Mesenchymal stem cell (in vitro differentiated cells and primary cell): ENCODE results near the gene CES4A.
"Not testable (repeated sequence)": the region's sequence is repeated elsewhere in the genome, so short reads cannot be mapped to it uniquely, and the experiment has no call there.

ENCODE experiments used
- DNase-seq: peaks from one replicate; pipeline ENCODE4 v3.0.0-alpha.2; 2013
- H2AFZ ChIP-seq: one replicate; pipeline ENCODE4 v1.6.1; 2013; ENCODE audit warnings: low read depth, mild to moderate bottlenecking, control low read depth, inconsistent platforms, low read length, moderate library complexity
- H2AK5ac ChIP-seq: 2 replicates; pipeline ENCODE4 v1.6.1; 2013; ENCODE audit warnings: low read length, moderate library complexity, mild to moderate bottlenecking, inconsistent platforms; ENCODE audit not compliant: severe bottlenecking
- H2BK120ac ChIP-seq: one replicate; pipeline ENCODE4 v1.6.1; 2013; ENCODE audit warnings: low read depth, mild to moderate bottlenecking, inconsistent platforms, low read length, moderate library complexity
- H2BK12ac ChIP-seq, 2 experiments: one replicate each; pipeline ENCODE4 v1.6.1; 2013; ENCODE audit warnings: inconsistent platforms in 2 of 2, low read length in 2 of 2, mild to moderate bottlenecking in 2 of 2, moderate library complexity in 2 of 2, control low read depth in 1 of 2
- H2BK15ac ChIP-seq: one replicate; pipeline ENCODE4 v1.6.1; 2013; ENCODE audit warnings: mild to moderate bottlenecking, low read depth, inconsistent platforms; ENCODE audit not compliant: poor library complexity, severe bottlenecking
- H2BK5ac ChIP-seq: 2 replicates; pipeline ENCODE4 v1.6.1; 2013; ENCODE audit warnings: low read depth, mild to moderate bottlenecking, low read length, control low read depth, inconsistent platforms; ENCODE audit not compliant: poor library complexity, severe bottlenecking
- H3K14ac ChIP-seq, 2 experiments: one replicate each; pipeline ENCODE4 v1.6.1; 2013; ENCODE audit warnings: inconsistent platforms in 2 of 2, low read length in 2 of 2, control low read depth in 1 of 2, mild to moderate bottlenecking in 1 of 2, moderate library complexity in 1 of 2
- H3K18ac ChIP-seq, 2 experiments: one replicate each; pipeline ENCODE4 v1.6.1; 2013; ENCODE audit warnings: inconsistent platforms in 2 of 2, low read length in 2 of 2, control low read depth in 1 of 2, low read depth in 1 of 2, mild to moderate bottlenecking in 1 of 2
- H3K23ac ChIP-seq, 2 experiments: one replicate each; pipeline ENCODE4 v1.6.1; 2013; ENCODE audit warnings: inconsistent platforms in 2 of 2, low read length in 2 of 2, mild to moderate bottlenecking in 2 of 2, moderate library complexity in 2 of 2, control low read depth in 1 of 2
- H3K27ac ChIP-seq: 2 replicates; pipeline ENCODE4 v1.5.1; 2013; ENCODE audit warnings: mild to moderate bottlenecking, moderate library complexity, low read length, control low read depth, inconsistent platforms; ENCODE audit not compliant: poor library complexity, severe bottlenecking
- H3K27me3 ChIP-seq, 2 experiments: 2 replicates each; pipeline versions ENCODE4 v1.6.1 to v1.7.0; 2013; ENCODE audit warnings: low read length in 2 of 2, mild to moderate bottlenecking in 2 of 2, moderate library complexity in 2 of 2, control low read depth in 1 of 2, inconsistent platforms in 1 of 2; ENCODE audit not compliant: control insufficient read depth in 1 of 2, insufficient read depth in 1 of 2
- H3K36me3 ChIP-seq, 2 experiments: 2 replicates each; pipeline versions ENCODE4 v1.6.1 to v1.7.0; 2013; ENCODE audit warnings: low read length in 2 of 2, control low read depth in 1 of 2, inconsistent platforms in 1 of 2, low read depth in 1 of 2, mild to moderate bottlenecking in 1 of 2; ENCODE audit not compliant: insufficient read depth in 2 of 2, control insufficient read depth in 1 of 2
- H3K4ac ChIP-seq, 2 experiments: one replicate each; pipeline ENCODE4 v1.6.1; 2013; ENCODE audit warnings: inconsistent platforms in 2 of 2, low read length in 2 of 2, mild to moderate bottlenecking in 2 of 2, moderate library complexity in 2 of 2, control low read depth in 1 of 2, low read depth in 1 of 2
- H3K4me1 ChIP-seq: 2 replicates; pipeline ENCODE4 v1.6.1; 2013; ENCODE audit warnings: low read depth, low read length, control low read depth; ENCODE audit not compliant: control insufficient read depth, insufficient read depth
- H3K4me2 ChIP-seq: 2 replicates; pipeline ENCODE4 v1.6.1; 2013; ENCODE audit warnings: low read length, mild to moderate bottlenecking, inconsistent platforms; ENCODE audit not compliant: poor library complexity, severe bottlenecking
- H3K4me3 ChIP-seq, 2 experiments: 2 replicates each; pipeline versions ENCODE4 v1.5.1 to v1.7.0; 2013; ENCODE audit warnings: low read length in 2 of 2, mild to moderate bottlenecking in 2 of 2, control low read depth in 1 of 2, low read depth in 1 of 2; ENCODE audit not compliant: insufficient read depth in 1 of 2
- H3K79me1 ChIP-seq: replicated peaks from 2 replicates; pipeline ENCODE4 v1.6.1; 2013; ENCODE audit warnings: mild to moderate bottlenecking, control low read depth, low read length, inconsistent platforms; ENCODE audit not compliant: poor library complexity, severe bottlenecking
- H3K9ac ChIP-seq: 2 replicates; pipeline ENCODE4 v1.7.0; 2013; ENCODE audit warnings: mild to moderate bottlenecking, low read length, moderate library complexity
- H3K9me3 ChIP-seq: 2 replicates; pipeline ENCODE4 v1.7.0; 2013; ENCODE audit warnings: mild to moderate bottlenecking, low read length; ENCODE audit not compliant: control insufficient read depth
- H4K8ac ChIP-seq: one replicate; pipeline ENCODE4 v1.6.1; 2013; ENCODE audit warnings: inconsistent platforms, mild to moderate bottlenecking, low read length, moderate library complexity
- H4K91ac ChIP-seq: one replicate; pipeline ENCODE4 v1.6.1; 2013; ENCODE audit warnings: mild to moderate bottlenecking, low read length, inconsistent platforms
- WGBS: methylation state at CpG from one replicate; pipeline ENCODE4 v1.1.7; 2013; ENCODE audit warnings: mixed read lengths; 5-methylcytosine and 5-hydroxymethylcytosine counted together

CES4A gene

GRCh38 chr16:66974932-66975246, 13.5 kb upstream of the CES4A start:
- not testable (repeated sequence) for H3K9me3 ChIP-seq, H3K27me3 ChIP-seq, H2BK5ac ChIP-seq, H2BK12ac ChIP-seq, H2BK15ac ChIP-seq, H3K9ac ChIP-seq, H3K27ac ChIP-seq, H4K91ac ChIP-seq, H3K79me1 ChIP-seq, H2BK120ac ChIP-seq, H3K4me3 ChIP-seq, H3K4me2 ChIP-seq, H4K8ac ChIP-seq, H2AFZ ChIP-seq, H3K36me3 ChIP-seq, H3K14ac ChIP-seq, H2AK5ac ChIP-seq, DNase-seq, H3K18ac ChIP-seq, H3K4ac ChIP-seq, H3K23ac ChIP-seq
- peaks cover 38% of the 10 kb centered on the region for H3K4me1 ChIP-seq
- 81% methylated on average over 11 of the region's 11 CpGs for WGBS

DNA sequence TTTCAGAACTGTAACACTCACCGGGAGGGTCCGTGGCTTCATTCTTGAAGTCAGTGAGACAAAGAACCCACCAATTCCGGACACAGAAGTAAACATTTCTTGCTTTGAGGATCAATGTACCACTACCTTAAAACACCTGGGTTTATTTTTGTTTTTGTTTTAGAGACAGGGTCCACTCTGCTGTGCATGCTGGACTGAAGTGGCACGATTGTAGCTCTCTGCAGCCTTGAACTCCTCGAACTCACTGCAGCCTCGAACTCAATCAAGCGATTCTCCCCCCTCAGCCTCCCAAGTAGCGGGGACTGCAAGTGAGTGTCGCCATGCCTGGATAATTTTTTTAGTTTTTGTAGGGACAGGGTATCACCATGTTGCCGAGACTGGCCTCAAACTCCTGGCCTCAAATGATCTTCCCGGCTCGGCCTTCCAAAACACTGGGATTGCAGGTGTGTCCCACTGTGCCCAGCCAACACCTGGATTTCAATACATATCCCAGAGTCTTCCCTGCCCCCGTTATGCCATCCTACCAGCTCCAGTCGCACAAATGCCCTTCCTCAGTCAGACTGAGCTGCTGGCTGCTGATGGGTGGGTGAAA, 13.0 kb upstream of the CES4A start:
- Histone ChIP-seq H3K4ac (no peak overlapping the region), H4K91ac (no peak overlapping the region), H3K23ac (no peak overlapping the region), H3K9ac (no peak overlapping the region), H2BK15ac (no peak overlapping the region), H3K9me3 (no peaks in the 10 kb centered on the region), H3K4me1 (peaks cover 36% of the 10 kb centered on the region), H2AFZ (no peak overlapping the region), H3K4me3 (no peak overlapping the region), H2AK5ac (no peak overlapping the region), H3K18ac (no peak overlapping the region), H3K36me3 (no peaks in the 10 kb centered on the region), H4K8ac (no peak overlapping the region), H2BK12ac (no peak overlapping the region), H2BK120ac (no peak overlapping the region), H3K79me1 (no peaks in the 10 kb centered on the region), H3K4me2 (no peak overlapping the region), H3K27ac (no peak overlapping the region), H3K14ac (no peak overlapping the region), H3K27me3 (peaks cover 0 to 8% of the 10 kb centered on the region in 2 experiments), H2BK5ac (no peak overlapping the region)
- 96% methylated on average over 11 of the region's 14 CpGs for WGBS
- DNase-seq, result no peak

GRCh38 chr16:66976746-66977145, 11.6 kb upstream of the CES4A start:
- H3K4ac ChIP-seq, result no peak overlapping the region
- no peaks in the 10 kb centered on the region for H3K79me1 ChIP-seq
- H3K4me3 ChIP-seq, result no peak overlapping the region
- WGBS, result 29% methylated on average over 13 of the region's 13 CpGs
- H3K36me3 ChIP-seq, result no peaks in the 10 kb centered on the region
- H3K4me2 ChIP-seq, result no peak overlapping the region
- no peak overlapping the region for H3K23ac ChIP-seq
- no peak overlapping the region for H3K27ac ChIP-seq
- no peak overlapping the region for H3K18ac ChIP-seq
- DNase-seq, result peak; percentile 55
- H2AK5ac ChIP-seq, result no peak overlapping the region
- no peaks in the 10 kb centered on the region for H3K9me3 ChIP-seq
- no peak overlapping the region for H2AFZ ChIP-seq
- no peak overlapping the region for H2BK12ac ChIP-seq
- H2BK120ac ChIP-seq, result no peak overlapping the region
- H3K27me3 ChIP-seq, result peaks cover 0 to 8% of the 10 kb centered on the region in 2 experiments
- no peak overlapping the region for H4K8ac ChIP-seq
- H2BK15ac ChIP-seq, result no peak overlapping the region
- H3K9ac ChIP-seq, result no peak overlapping the region
- H4K91ac ChIP-seq, result no peak overlapping the region
- no peak overlapping the region for H3K14ac ChIP-seq
- peaks cover 26% of the 10 kb centered on the region for H3K4me1 ChIP-seq
- no peak overlapping the region for H2BK5ac ChIP-seq

DNA sequence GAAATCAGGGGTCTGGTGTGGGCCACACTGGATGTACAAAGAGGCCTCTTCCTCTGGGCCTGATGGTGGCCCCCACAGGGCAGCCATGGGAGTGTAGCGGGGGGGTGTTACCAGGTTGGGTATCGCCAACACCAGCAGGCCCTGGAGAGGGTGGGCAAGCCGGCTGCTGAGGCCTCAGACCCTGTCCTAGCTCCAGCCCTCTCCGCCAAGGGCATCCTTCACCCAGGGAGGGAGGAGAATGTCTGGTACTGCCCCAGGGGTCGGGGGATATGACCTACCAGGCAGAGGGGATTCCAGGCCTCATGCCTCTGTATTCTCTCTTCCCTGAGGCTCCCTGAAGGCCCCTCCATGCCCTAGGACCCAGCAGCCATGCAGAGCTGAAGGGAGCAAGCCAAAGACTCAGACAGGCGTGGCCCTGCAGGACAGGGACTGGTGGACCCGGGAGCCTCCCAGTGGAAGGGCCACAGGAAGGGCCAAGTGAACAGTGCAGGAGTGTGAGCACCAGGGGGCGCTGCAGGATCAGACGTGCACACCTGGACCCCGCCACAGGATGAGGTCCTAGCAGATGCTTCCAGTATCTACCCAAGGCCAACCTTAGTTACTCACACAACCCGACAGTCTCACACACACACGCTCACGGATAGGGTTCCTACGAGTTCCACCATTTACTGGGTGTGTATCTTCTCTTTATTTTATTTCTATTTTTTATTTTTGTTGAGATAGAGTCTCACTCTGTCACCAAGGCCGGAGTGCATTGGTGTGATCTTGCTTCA, 10.9 kb upstream of the CES4A start:
- no peak overlapping the region for H2BK5ac ChIP-seq
- H4K8ac ChIP-seq, result peak overlapping the region; percentile 66
- peaks cover 0 to 8% of the 10 kb centered on the region in 2 experiments for H3K27me3 ChIP-seq
- H3K36me3 ChIP-seq, result no peaks in the 10 kb centered on the region
- H3K18ac ChIP-seq, result no peak overlapping the region
- peak overlapping the region; percentile 21 for H2AFZ ChIP-seq
- DNase-seq, result peak; percentile 77
- no peak overlapping the region for H3K23ac ChIP-seq
- no peak overlapping the region for H3K27ac ChIP-seq
- H3K9ac ChIP-seq, result no peak overlapping the region
- H3K4me2 ChIP-seq, result no peak overlapping the region
- H3K4me1 ChIP-seq, result peaks cover 25% of the 10 kb centered on the region
- no peak overlapping the region for H4K91ac ChIP-seq
- no peaks in the 10 kb centered on the region for H3K9me3 ChIP-seq
- H2BK120ac ChIP-seq, result no peak overlapping the region
- H2BK12ac ChIP-seq, result peak overlapping the region in 1 of 2 experiments; percentile 16
- H3K79me1 ChIP-seq, result no peaks in the 10 kb centered on the region
- WGBS, result 35% methylated on average over 9 of the region's 15 CpGs
- no peak overlapping the region for H2BK15ac ChIP-seq
- H3K4ac ChIP-seq, result no peak overlapping the region
- no peak overlapping the region for H2AK5ac ChIP-seq
- H3K4me3 ChIP-seq, result no peak overlapping the region
- no peak overlapping the region for H3K14ac ChIP-seq
